ENCODE measurements around the gene PERCC1. TPM values are rescaled to one million over a fixed set of nuclear protein-coding genes. Genes with fewer than 3 reads are reported as not detected.

Gene PERCC1
- total and polyA plus RNA-seq, 2 donors (not counting 1 experiment from before 2014, with no cell fraction given), result not detected

DNA sequence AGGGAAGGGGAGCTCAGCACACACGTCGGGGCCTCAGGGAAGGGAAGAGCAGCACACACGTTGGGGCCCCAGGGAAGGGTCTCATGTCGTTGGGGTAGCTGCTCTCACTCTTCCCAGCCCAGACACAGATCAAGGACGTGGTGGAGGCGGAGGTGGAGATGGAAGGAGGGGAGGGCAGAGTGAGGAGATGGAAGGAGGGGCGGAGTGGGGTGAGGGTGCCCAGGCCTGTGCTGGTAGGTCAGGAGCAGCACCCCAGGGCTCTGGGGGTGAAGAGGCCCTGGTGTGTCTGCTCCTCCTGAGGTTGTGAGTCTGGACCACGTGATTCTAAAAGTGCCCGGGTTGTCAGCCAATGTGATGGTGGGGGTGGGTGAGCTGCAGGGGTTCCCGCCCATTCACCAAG, 29.1 kb downstream of the PERCC1 start:
- Histone ChIP-seq H3K27me3 (ENCODE audit: control insufficient read depth, insufficient read depth, low read length) (no peaks in the 10 kb centered on the region), H4K20me1 (ENCODE audit: control insufficient read depth, extremely low read depth, insufficient read depth, low read length) (no peaks in the 10 kb centered on the region), H3K4me1 (ENCODE audit: control insufficient read depth, extremely low read depth, insufficient read depth, low read length) (no peaks in the 10 kb centered on the region), H3K9ac (ENCODE audit: insufficient read depth, low read length) (no peak overlapping the region), H3K36me3 (ENCODE audit: control insufficient read depth, insufficient read depth, low read length) (peaks cover 15% of the 10 kb centered on the region), H3K4me3 (replicated peaks in 1 of 4; ENCODE audit: control extremely low read depth in 1 of 4, insufficient read depth in 1 of 4, low read depth in 3 of 4, low read length in 4 of 4) (no peak overlapping the region), H3K79me2 (ENCODE audit: control insufficient read depth, insufficient read depth, low read length) (no peaks in the 10 kb centered on the region), H3K4me2 (ENCODE audit: extremely low read depth, insufficient read depth, low read length) (no peak overlapping the region), H3K9me3 (ENCODE audit: control insufficient read depth, insufficient read depth, low read depth, low read length) (no peaks in the 10 kb centered on the region), H3K27ac (ENCODE audit: insufficient read depth, low read length) (no peak overlapping the region), H2AFZ (ENCODE audit: low read length) (no peak overlapping the region)
- TF ChIP-seq EZH2 (IDR thresholded peaks at IDR 0.05; ENCODE audit: low read length, missing control alignments) (no peak), CTCF (conservative IDR thresholded peaks at IDR 0.05 in 1 of 2, IDR thresholded peaks at IDR 0.05 in 1 of 2; ENCODE audit: low read depth in 1 of 2, low read length in 2 of 2) (no peak)
- DNase-seq (ENCODE audit: low read depth in 2 of 2), result no peak

DNA sequence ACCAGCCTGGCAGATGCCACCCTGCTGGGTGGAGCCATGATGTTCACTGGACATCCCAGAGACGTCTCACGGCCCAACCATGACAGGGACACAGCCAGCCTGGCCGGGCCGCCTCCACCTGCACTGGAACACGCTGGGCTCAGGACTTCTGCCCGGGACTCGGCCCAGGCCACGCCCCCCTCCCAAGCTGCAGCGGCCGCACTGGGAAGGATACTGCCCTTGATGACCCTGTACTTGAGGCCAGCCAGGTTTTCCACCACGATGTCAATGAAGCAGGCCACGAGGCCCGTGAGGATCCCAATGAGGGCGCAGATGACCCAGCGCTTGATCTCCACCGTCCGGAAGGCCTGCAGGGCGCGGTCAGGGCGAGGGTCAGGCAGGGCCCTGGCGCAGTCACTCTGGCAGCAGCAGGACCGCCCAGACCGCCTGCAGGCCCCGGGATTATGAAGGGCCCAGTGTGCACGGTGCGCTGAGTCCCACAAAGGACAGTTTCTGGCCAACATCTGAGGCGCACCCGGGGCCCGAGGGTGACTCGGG, 29.8 kb downstream of the PERCC1 start:
- no peak overlapping the region for H3K9ac ChIP-seq (ENCODE audit: insufficient read depth, low read length)
- H3K79me2 ChIP-seq (ENCODE audit: control insufficient read depth, insufficient read depth, low read length), result no peaks in the 10 kb centered on the region
- no peaks in the 10 kb centered on the region for H3K4me1 ChIP-seq (ENCODE audit: control insufficient read depth, extremely low read depth, insufficient read depth, low read length)
- no peak overlapping the region for H3K4me2 ChIP-seq (ENCODE audit: extremely low read depth, insufficient read depth, low read length)
- no peaks in the 10 kb centered on the region for H3K27me3 ChIP-seq (ENCODE audit: control insufficient read depth, insufficient read depth, low read length)
- no peak overlapping the region for H3K27ac ChIP-seq (ENCODE audit: insufficient read depth, low read length)
- no peak for DNase-seq (ENCODE audit: low read depth in 2 of 2)
- TF ChIP-seq EZH2 (IDR thresholded peaks at IDR 0.05; ENCODE audit: low read length, missing control alignments) (no peak), CTCF (conservative IDR thresholded peaks at IDR 0.05 in 1 of 2, IDR thresholded peaks at IDR 0.05 in 1 of 2; ENCODE audit: low read depth in 1 of 2, low read length in 2 of 2) (no peak)
- H3K9me3 ChIP-seq (ENCODE audit: control insufficient read depth, insufficient read depth, low read depth, low read length), result no peaks in the 10 kb centered on the region
- H3K4me3 ChIP-seq (replicated peaks in 1 of 4; ENCODE audit: control extremely low read depth in 1 of 4, insufficient read depth in 1 of 4, low read depth in 3 of 4, low read length in 4 of 4), result no peak overlapping the region
- peaks cover 10% of the 10 kb centered on the region for H3K36me3 ChIP-seq (ENCODE audit: control insufficient read depth, insufficient read depth, low read length)
- no peaks in the 10 kb centered on the region for H4K20me1 ChIP-seq (ENCODE audit: control insufficient read depth, extremely low read depth, insufficient read depth, low read length)
- H2AFZ ChIP-seq (ENCODE audit: low read length), result no peak overlapping the region

DNA sequence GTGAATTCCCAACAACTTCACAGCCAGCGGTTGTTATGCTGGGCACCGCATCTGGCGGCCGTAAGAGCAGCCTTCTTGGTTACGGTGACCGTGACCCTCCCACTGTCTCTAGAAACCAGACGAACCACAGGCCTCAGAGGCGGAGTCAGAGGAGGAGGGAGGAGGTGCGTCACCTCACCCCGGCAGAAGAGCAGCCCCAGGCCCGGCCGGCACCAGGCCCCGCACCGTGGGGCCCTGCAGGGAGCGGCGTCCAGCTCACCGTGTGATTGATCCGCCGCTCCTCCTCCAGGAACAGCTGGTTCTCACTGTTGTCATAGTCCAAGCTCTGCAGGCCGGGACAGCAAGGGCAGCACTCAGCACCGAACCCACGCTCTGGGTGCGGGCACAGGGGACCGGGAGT, 30.3 kb downstream of the PERCC1 start:
- DNase-seq (ENCODE audit: low read depth in 2 of 2), result no peak
- Histone ChIP-seq H3K36me3 (ENCODE audit: control insufficient read depth, insufficient read depth, low read length) (peaks cover 10% of the 10 kb centered on the region), H3K79me2 (ENCODE audit: control insufficient read depth, insufficient read depth, low read length) (no peaks in the 10 kb centered on the region)

More for the DNA sequence above, 30.3 kb downstream of the PERCC1 start:
- Histone ChIP-seq H3K9ac (ENCODE audit: insufficient read depth, low read length) (no peak overlapping the region), H2AFZ (ENCODE audit: low read length) (no peak overlapping the region), H3K4me1 (ENCODE audit: control insufficient read depth, extremely low read depth, insufficient read depth, low read length) (no peaks in the 10 kb centered on the region), H3K4me2 (ENCODE audit: extremely low read depth, insufficient read depth, low read length) (no peak overlapping the region), H3K27ac (ENCODE audit: insufficient read depth, low read length) (no peak overlapping the region), H3K4me3 (replicated peaks in 1 of 4; ENCODE audit: control extremely low read depth in 1 of 4, insufficient read depth in 1 of 4, low read depth in 3 of 4, low read length in 4 of 4) (no peak overlapping the region), H4K20me1 (ENCODE audit: control insufficient read depth, extremely low read depth, insufficient read depth, low read length) (no peaks in the 10 kb centered on the region), H3K27me3 (ENCODE audit: control insufficient read depth, insufficient read depth, low read length) (no peaks in the 10 kb centered on the region), H3K9me3 (ENCODE audit: control insufficient read depth, insufficient read depth, low read depth, low read length) (no peaks in the 10 kb centered on the region)
- TF ChIP-seq EZH2 (IDR thresholded peaks at IDR 0.05; ENCODE audit: low read length, missing control alignments) (no peak), CTCF (conservative IDR thresholded peaks at IDR 0.05 in 1 of 2, IDR thresholded peaks at IDR 0.05 in 1 of 2; ENCODE audit: low read depth in 1 of 2, low read length in 2 of 2) (no peak)
